HL-60 (cell line): ENCODE results near the gene ZNF865.

ENCODE experiments used
- CTCF ChIP-seq: IDR thresholded peaks from one replicate; pipeline ENCODE4 v1.5.1; 2011; ENCODE audit warnings: low read length, control low read depth, inconsistent platforms; ENCODE audit not compliant: insufficient read depth
- GABPA ChIP-seq: IDR thresholded peaks from 2 replicates; pipeline ENCODE4 v1.6.1; 2012; ENCODE audit warnings: low read depth
- POLR2AphosphoS5 ChIP-seq: IDR thresholded peaks from 2 replicates; pipeline ENCODE4 v1.6.1; 2012; ENCODE audit warnings: low read depth
- REST ChIP-seq: IDR thresholded peaks from 2 replicates; pipeline ENCODE4 v1.6.1; 2012; ENCODE audit warnings: low read depth; ENCODE audit not compliant: insufficient replicate concordance
- SPI1 ChIP-seq: IDR thresholded peaks from 2 replicates; pipeline ENCODE4 v1.6.1; 2012; ENCODE audit warnings: low read depth, mild to moderate bottlenecking, borderline replicate concordance

DNA sequence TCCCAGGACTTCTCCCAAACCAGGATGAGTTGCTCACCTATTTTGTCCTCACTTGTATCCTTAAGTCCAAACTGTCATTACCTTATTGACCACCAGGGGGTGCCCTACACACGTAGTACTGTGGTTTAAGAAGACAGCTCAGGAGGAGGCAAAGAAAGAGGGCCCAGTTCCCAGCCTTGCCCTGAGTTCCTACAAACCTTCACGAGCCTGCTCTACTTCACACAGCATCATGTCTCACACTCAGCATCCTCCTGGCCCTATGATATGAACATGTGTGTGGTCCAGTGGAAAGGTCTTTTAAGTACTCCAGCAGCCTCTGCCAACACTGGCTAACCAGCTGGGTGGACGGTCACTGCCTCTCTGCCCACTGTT, 27.0 kb downstream of the ZNF865 start:
- TF ChIP-seq CTCF (peak; percentile 76), GABPA (no peak), POLR2AphosphoS5 (no peak), REST (no peak), SPI1 (no peak)
